HG03565 (cell line): ENCODE results near the gene AHSA1.
"Not testable (repeated sequence)": the region's sequence is repeated elsewhere in the genome, so short reads cannot be mapped to it uniquely, and the experiment has no call there.

ENCODE experiments used
- ATAC-seq: cut with Tn5 transposase; IDR thresholded peaks from one replicate; pipeline ENCODE4 v1.9.1; 2021; ENCODE audit warnings: mild to moderate bottlenecking, moderate library complexity; ENCODE audit not compliant: unreplicated experiment

AHSA1 gene

GRCh38 chr14:77457522-77458248 lies at the start of gene AHSA1, which contains the start of gene VIPAS39:
TSS of gene AHSA1 (plus strand) at chr14:77458093. CDS start at chr14:77458190, 97 bp downstream.
TSS of gene VIPAS39 (minus strand) at chr14:77457601. CDS start at chr14:77454102, 3,499 bp downstream.
- peak; percentile 88 for ATAC-seq

- no peak for ATAC-seq
Observed at GRCh38 chr14:77409131-77409533, 48.8 kb upstream of the AHSA1 start.

GRCh38 chr14:77415403-77416030 lies 42.4 kb upstream of the AHSA1 start:
- not testable (repeated sequence) for ATAC-seq

- ATAC-seq: not testable (repeated sequence)
Observed at GRCh38 chr14:77416098-77416497, 41.8 kb upstream of the AHSA1 start.

GRCh38 chr14:77416836-77417235 lies 41.1 kb upstream of the AHSA1 start:
- no peak for ATAC-seq

- ATAC-seq: no peak
Observed at GRCh38 chr14:77421201-77421600, 36.7 kb upstream of the AHSA1 start.

GRCh38 chr14:77423423-77423822 lies 34.5 kb upstream of the AHSA1 start, which contains the start of gene NOXRED1:
TSS of gene NOXRED1 (minus strand) at chr14:77423523. CDS start at chr14:77422889, 634 bp downstream.
- ATAC-seq: no peak

- no peak for ATAC-seq
Observed at GRCh38 chr14:77424862-77425261, 33.0 kb upstream of the AHSA1 start.

- ATAC-seq: no peak
Observed at GRCh38 chr14:77426396-77426795, 31.5 kb upstream of the AHSA1 start.

- no peak for ATAC-seq
Observed at GRCh38 chr14:77436042-77436441, 21.9 kb upstream of the AHSA1 start.

- ATAC-seq: no peak
Observed at GRCh38 chr14:77438596-77438995, 19.3 kb upstream of the AHSA1 start.

- no peak for ATAC-seq
Observed at GRCh38 chr14:77439861-77440260, 18.0 kb upstream of the AHSA1 start.

- no peak for ATAC-seq
Observed at GRCh38 chr14:77442196-77442595, 15.7 kb upstream of the AHSA1 start.

GRCh38 chr14:77455966-77456640 lies 1.8 kb upstream of the AHSA1 start:
- ATAC-seq: no peak

GRCh38 chr14:77457115-77457521 lies 775 bp upstream of the AHSA1 start:
- ATAC-seq: no peak

GRCh38 chr14:77458249-77458950 lies 507 bp downstream of the AHSA1 start:
- ATAC-seq: peak; percentile 3

GRCh38 chr14:77459072-77459723 lies 1.3 kb downstream of the AHSA1 start:
- no peak for ATAC-seq

- ATAC-seq: no peak
Observed at GRCh38 chr14:77467801-77468200, 9.9 kb downstream of the AHSA1 start.

GRCh38 chr14:77469067-77469505 lies 11.2 kb downstream of the AHSA1 start:
- ATAC-seq: no peak

GRCh38 chr14:77469539-77469938 lies 11.6 kb downstream of the AHSA1 start:
- no peak for ATAC-seq
